HepG2 (cell line): ENCODE measurements around the gene IDH3G. TPM values are rescaled to one million over a fixed set of nuclear protein-coding genes. Genes with fewer than 3 reads are reported as not detected.

Source experiments
- ATAC-seq: fragments of 200-7000 bp; cut with Tn5 transposase; 3 replicates; pipeline ENCODE4 v1.9.1; 2020; ENCODE audit warnings: mild to moderate bottlenecking, moderate library complexity
- BruUV-seq: library from RNA; stranded (reverse); fragments of 400-500 nt; replicated peaks from 2 replicates; lab custom pipeline; 2021; lab: Mats Ljungman, UMichigan
- CTCF ChIA-PET: fragments of 300-600 bp; formaldehyde crosslinking; extraction: SDS; loops from one replicate; lab custom pipeline; 2021; ENCODE audit warnings: low total read pairs, inconsistent platforms, low intra/inter-chr PET ratio; lab: Yijun Ruan, JAX
- POLR2A ChIA-PET: fragments of 350-600 bp; sonication (Branson Sonifier 250); formaldehyde crosslinking; loops from one replicate; lab custom pipeline; 2020; ENCODE audit warnings: antibody characterized with exemption, inconsistent platforms; lab: Yijun Ruan, JAX
- DNase-seq: peaks from one replicate; pipeline ENCODE4 v3.0.0-alpha.2; 2015; ENCODE audit warnings: low spot score
- FAIRE-seq: peaks from 3 replicates; lab custom pipeline; 2011; peaks lifted over from hg19 to GRCh38; lab: Jason Lieb, UNC
- H2AFZ ChIP-seq: one replicate; pipeline ENCODE4 v1.6.1; 2011; ENCODE audit warnings: low read length, inconsistent platforms
- H3K27ac ChIP-seq: fragments of 300-600 bp; 3 replicates; pipeline ENCODE4 v1.8.0; 2011; ENCODE audit warnings: mixed run types, mild to moderate bottlenecking, mixed read lengths, low read length, inconsistent platforms; ENCODE audit not compliant: insufficient read depth; ENCODE audit errors: extremely low read length
- H3K27me3 ChIP-seq, 2 experiments: fragments of 200-600 bp in 1 of 2; 2 replicates in 1 of 2; 3 replicates in 1 of 2; pipeline versions ENCODE4 v1.6.0 to v1.8.0; 2011; ENCODE audit warnings: low read length in 2 of 2, mild to moderate bottlenecking in 2 of 2, moderate library complexity in 2 of 2, inconsistent platforms in 1 of 2; ENCODE audit not compliant: insufficient read depth in 2 of 2, control insufficient read depth in 1 of 2
- H3K36me3 ChIP-seq, 2 experiments: fragments of 200-600 bp in 1 of 2; replicated peaks in 1 of 2; 2 replicates in 1 of 2; 3 replicates in 1 of 2; pipeline versions ENCODE4 v1.5.1 to v1.8.0; 2011; ENCODE audit warnings: low read length in 2 of 2, inconsistent platforms in 1 of 2; ENCODE audit not compliant: insufficient read depth in 2 of 2, control insufficient read depth in 1 of 2
- H3K4me1 ChIP-seq: 2 replicates; pipeline ENCODE4 v1.5.1; 2012; ENCODE audit warnings: low read length, inconsistent platforms; ENCODE audit not compliant: insufficient read depth
- H3K4me2 ChIP-seq: 2 replicates; pipeline ENCODE4 v1.6.0; 2011; ENCODE audit warnings: low read depth, low read length, inconsistent platforms
- H3K4me3 ChIP-seq, 3 experiments: fragments of 200-600 bp in 1 of 3; sonication (generic), shearing (Covaris generic) in 1 of 3; replicated peaks in 1 of 3; 2 replicates each; pipeline ENCODE4 v1.5.1; 2011 to 2016; ENCODE audit warnings: low read length in 3 of 3, inconsistent platforms in 2 of 3, low read depth in 2 of 3, mild to moderate bottlenecking in 2 of 3, control low read depth in 1 of 3, mixed read lengths in 1 of 3; ENCODE audit not compliant: insufficient read depth in 1 of 3
- H3K79me2 ChIP-seq: one replicate; pipeline ENCODE4 v1.6.1; 2011; ENCODE audit warnings: low read length, inconsistent platforms; ENCODE audit not compliant: insufficient read depth
- H3K9ac ChIP-seq: 2 replicates; pipeline ENCODE4 v1.6.0; 2011; ENCODE audit warnings: mild to moderate bottlenecking, low read depth, low read length, inconsistent platforms; ENCODE audit not compliant: insufficient read depth
- H3K9me3 ChIP-seq: 2 replicates; pipeline ENCODE4 v1.5.1; 2012; ENCODE audit warnings: mild to moderate bottlenecking, low read length
- H4K20me1 ChIP-seq: 2 replicates; pipeline ENCODE4 v1.6.0; 2011; ENCODE audit warnings: inconsistent platforms, mild to moderate bottlenecking, low read length, moderate library complexity; ENCODE audit not compliant: insufficient read depth
- AHDC1 ChIP-seq: sonication (generic); formaldehyde crosslinking; IDR thresholded peaks from 2 replicates; pipeline ENCODE4 v1.5.1; 2020; ENCODE audit warnings: mild to moderate bottlenecking, missing genetic modification reagents, borderline replicate concordance
- CBX5 ChIP-seq: sonication (generic); formaldehyde crosslinking; IDR thresholded peaks from 2 replicates; pipeline ENCODE4 v1.4.0; 2020; ENCODE audit warnings: missing genetic modification reagents, borderline replicate concordance
- CENPT ChIP-seq: sonication (generic); formaldehyde crosslinking; IDR thresholded peaks from 2 replicates; pipeline ENCODE4 v1.8.0; 2022; ENCODE audit warnings: low read depth, mild to moderate bottlenecking, moderate library complexity, missing genetic modification reagents
- GABPB1 ChIP-seq: IDR thresholded peaks from 2 replicates; pipeline ENCODE4 v1.6.1; 2016; ENCODE audit warnings: mild to moderate bottlenecking, missing genetic modification reagents, moderate library complexity, missing compliant biosample characterization
- HNF1B ChIP-seq: sonication (generic); formaldehyde crosslinking; IDR thresholded peaks from 2 replicates; pipeline ENCODE4 v1.5.1; 2020; ENCODE audit warnings: mild to moderate bottlenecking, moderate library complexity, missing genetic modification reagents
- KMT2A ChIP-seq: sonication (generic); formaldehyde crosslinking; IDR thresholded peaks from 2 replicates; pipeline ENCODE4 v1.4.0; 2020; ENCODE audit warnings: missing genetic modification reagents
- MAZ ChIP-seq, 2 experiments: sonication (generic) in 1 of 2; formaldehyde crosslinking in 1 of 2; IDR thresholded peaks; 2 replicates each; pipeline versions ENCODE4 v1.5.0 to v1.6.1; 2012 to 2020; ENCODE audit warnings: low read depth in 2 of 2, mild to moderate bottlenecking in 2 of 2, borderline replicate concordance in 1 of 2, improper control_type of control experiment in 1 of 2, low read length in 1 of 2, missing genetic modification reagents in 1 of 2, moderate library complexity in 1 of 2
- MTA1 ChIP-seq: sonication (generic); formaldehyde crosslinking; IDR thresholded peaks from 2 replicates; pipeline ENCODE4 v1.4.0; 2020; ENCODE audit warnings: missing genetic modification reagents, mild to moderate bottlenecking, borderline replicate concordance
- NFATC3 ChIP-seq: sonication (generic); formaldehyde crosslinking; IDR thresholded peaks from 2 replicates; pipeline ENCODE4 v1.5.1; 2020; ENCODE audit warnings: mild to moderate bottlenecking, missing genetic modification reagents
- PCBP1 ChIP-seq: fragments of 200-400 bp; formaldehyde crosslinking; IDR thresholded peaks from 2 replicates; pipeline ENCODE4 v1.6.1; 2017; ENCODE audit warnings: mild to moderate bottlenecking, low read depth, low read length, borderline replicate concordance
- REXO4 ChIP-seq: sonication (generic); formaldehyde crosslinking; IDR thresholded peaks from 2 replicates; pipeline ENCODE4 v1.8.0; 2022; ENCODE audit warnings: missing genetic modification reagents, mild to moderate bottlenecking, borderline replicate concordance
- ZNF296 ChIP-seq: sonication (generic); formaldehyde crosslinking; conservative IDR thresholded peaks from 2 replicates; pipeline ENCODE4 v1.5.0; 2020; ENCODE audit warnings: mild to moderate bottlenecking, missing genetic modification reagents
- ZNF350 ChIP-seq: sonication (generic); formaldehyde crosslinking; IDR thresholded peaks from 2 replicates; pipeline ENCODE4 v1.4.0; 2020; ENCODE audit warnings: mild to moderate bottlenecking, low read depth, missing genetic modification reagents, borderline replicate concordance
- ZNF496 ChIP-seq: sonication (generic); formaldehyde crosslinking; IDR thresholded peaks from 2 replicates; pipeline ENCODE4 v1.8.1; 2023; ENCODE audit warnings: mild to moderate bottlenecking, moderate library complexity, missing genetic modification reagents; ENCODE audit not compliant: insufficient replicate concordance
- ZNF543 ChIP-seq: sonication (generic); formaldehyde crosslinking; IDR thresholded peaks from 2 replicates; pipeline ENCODE4 v1.4.0; 2020; ENCODE audit warnings: mild to moderate bottlenecking, missing genetic modification reagents
- ZNF7 ChIP-seq: IDR thresholded peaks from 2 replicates; pipeline ENCODE4 v1.6.1; 2016; ENCODE audit warnings: missing biosample characterization, missing genetic modification reagents
- WGBS: methylation state at CpG from one replicate; pipeline ENCODE4 v1.1.6; 2017; ENCODE audit warnings: low lambda C conversion rate; 5-methylcytosine and 5-hydroxymethylcytosine counted together
- in situ Hi-C: cut with HindIII; loops from 2 replicates; pipeline ENCODE4 v1.10.0; 2017; ENCODE audit warnings: low pct_unique_long_range_greater_than_20kb; ENCODE audit not compliant: extremely low pct_ligation_motif_present
- intact Hi-C: fragments of 100-400 bp; cut with micrococcal nuclease; formaldehyde crosslinking; loops from one replicate; pipeline ENCODE4 v1.10.0; 2022; ENCODE audit not compliant: unreplicated experiment
- polyA plus RNA-seq, 8 experiments: library from polyadenylated mRNA; depleted of rRNA in 3 of 8; stranded (reverse) in 7 of 8; unstranded in 1 of 8; fragments of >200 nt; fragmentation: Illumina TruSeq in 4 of 8; extraction: Trizol in 4 of 8; gene quantifications; 2 replicates each; pipeline versions ENCODE4 v1.2.1 to v1.2.3, GENCODE V29; 2011 to 2016; ENCODE audit warnings: low read depth in 4 of 8, missing spikeins in 1 of 8, mixed read lengths in 1 of 8; ENCODE audit not compliant: insufficient read depth in 1 of 8
- total RNA-seq, 5 experiments: library from RNA; depleted of rRNA; stranded (reverse); fragments of >200 nt; fragmentation: Illumina TruSeq; extraction: Trizol; gene quantifications; 2 replicates each; pipeline ENCODE4 v1.2.3, GENCODE V29; 2016; ENCODE audit warnings: low read depth in 1 of 5

The IDH3G gene
- total and polyA plus RNA-seq, 2 of the 13 experiments (the other 11 are each of a cell fraction or from before 2014, with no cell fraction given), result 18.7 to 35.5 TPM

GRCh38 chrX:153799326-153799725 is 5.2 kb upstream of the IDH3G start (continued):
- no peak for TF ChIP-seq ZNF496 (CRISPR knock-in tag)
- no peak for TF ChIP-seq PCBP1
- no peak for TF ChIP-seq NFATC3 (CRISPR knock-in tag)
- TF ChIP-seq MAZ (IDR thresholded peaks at IDR 0.05; ENCODE audit: borderline replicate concordance, low read depth, low read length), result no peak
- TF ChIP-seq MAZ (CRISPR knock-in tag; IDR thresholded peaks at IDR 0.05; ENCODE audit: low read depth), result no peak
- no peak for TF ChIP-seq ZNF350 (CRISPR knock-in tag)
- no peak for TF ChIP-seq ZNF296 (CRISPR knock-in tag)
- no peak for TF ChIP-seq HNF1B (CRISPR knock-in tag)
- TF ChIP-seq MTA1 (CRISPR knock-in tag), result no peak

GRCh38 chrX:153797415-153798015 is 3.3 kb upstream of the IDH3G start:
- no peaks in the 10 kb centered on the region for H4K20me1 ChIP-seq
- in situ Hi-C loops, result no loop called here
- no peak for FAIRE-seq
- TF ChIP-seq ZNF543 (no peak), REXO4 (CRISPR knock-in tag) (no peak), ZNF7 (CRISPR knock-in tag) (no peak), GABPB1 (CRISPR knock-in tag) (no peak), AHDC1 (no peak), CBX5 (no peak), KMT2A (CRISPR knock-in tag) (no peak), CENPT (CRISPR knock-in tag) (no peak)

More at GRCh38 chrX:153797415-153798015, 3.3 kb upstream of the IDH3G start:
- 90% methylated on average over 5 of the region's 15 CpGs for WGBS
- no peak overlapping the region for H2AFZ ChIP-seq
- no peaks in the 10 kb centered on the region for H3K9me3 ChIP-seq
- ChIA-PET CTCF (no interaction called here), POLR2A (no interaction called here)
- H3K36me3 ChIP-seq, result peaks cover 0 to 2% of the 10 kb centered on the region in 2 experiments; a peak in 1 of 5 replicates
- peaks cover 20% of the 10 kb centered on the region for H3K4me1 ChIP-seq
- no peak overlapping the region for H3K27ac ChIP-seq
- no peak overlapping the region for H3K4me3 ChIP-seq
- H3K9ac ChIP-seq, result no peak overlapping the region
- DNase-seq (no peak), ATAC-seq (no peak)
- no peaks in the 10 kb centered on the region; a peak in 1 of 5 replicates for H3K27me3 ChIP-seq
- no peak overlapping the region for H3K4me2 ChIP-seq
- peaks cover 20% of the 10 kb centered on the region for H3K79me2 ChIP-seq
- intact Hi-C loops, result no loop called here
- no TSS peak for BruUV-seq
